HG02610 (cell line): ENCODE measurements around the gene CMTM1.
A peak's percentile ranks its signal among the peaks of the same experiment; 100 is the strongest.
"Not testable (repeated sequence)": the region's sequence is repeated elsewhere in the genome, so short reads cannot be mapped to it uniquely, and the experiment has no call there.

Experiments used
- ATAC-seq: cut with Tn5 transposase; IDR thresholded peaks from one replicate; pipeline ENCODE4 v1.9.1; 2021; ENCODE audit warnings: mild to moderate bottlenecking, moderate library complexity; ENCODE audit not compliant: unreplicated experiment

The CMTM1 gene

DNA sequence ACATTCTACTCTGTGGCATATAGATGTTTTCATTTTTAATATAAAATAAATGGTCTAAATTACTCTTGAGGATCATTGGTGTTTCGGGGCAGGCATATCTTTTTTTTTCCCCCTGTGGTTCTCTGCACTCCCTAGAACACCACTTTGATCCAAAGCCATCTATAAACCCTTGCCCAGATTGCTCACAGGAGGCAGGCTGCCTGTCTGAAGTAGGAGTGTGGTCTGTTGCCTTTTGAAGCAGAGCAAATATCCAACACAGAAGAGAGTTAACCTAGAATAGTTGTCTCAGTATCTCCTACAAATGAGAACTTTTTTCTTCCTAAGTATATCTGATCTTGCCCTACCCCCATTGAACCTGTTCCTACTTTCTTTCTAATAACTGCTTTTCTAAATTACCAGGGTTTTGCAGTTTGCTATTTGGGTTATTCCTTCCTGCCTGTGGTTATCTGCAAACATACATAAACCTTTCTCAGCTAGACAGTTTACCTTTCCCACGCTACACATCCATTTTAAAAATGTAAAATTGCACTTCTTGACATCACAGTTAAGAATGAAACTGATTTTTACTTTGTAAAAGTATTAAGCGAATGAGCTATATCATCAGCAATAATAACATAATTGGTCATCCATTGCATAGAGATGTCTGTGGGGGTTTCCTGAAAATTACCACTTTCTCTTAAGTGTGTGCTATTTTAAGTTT is 4.7 kb upstream of the CMTM1 start:
- no peak for ATAC-seq

DNA sequence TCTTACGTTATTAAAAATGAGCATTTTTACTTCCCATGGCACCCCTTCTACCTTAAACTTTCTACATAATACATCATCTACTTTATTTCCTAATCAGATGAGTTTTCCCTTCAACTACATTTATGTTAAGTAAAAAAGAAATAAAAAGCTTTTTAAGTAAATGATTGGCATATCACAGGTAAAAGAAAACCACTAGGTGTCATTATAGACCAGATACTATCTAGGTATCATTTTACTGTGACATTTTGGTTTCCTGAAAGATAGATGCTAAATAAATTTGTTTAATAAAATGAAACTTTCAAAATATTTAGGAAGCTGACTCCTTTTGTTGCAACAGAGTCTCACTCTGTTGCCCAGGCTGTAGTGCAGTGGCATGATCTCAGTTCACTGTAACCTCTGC is 3.8 kb upstream of the CMTM1 start:
- ATAC-seq: no peak

DNA sequence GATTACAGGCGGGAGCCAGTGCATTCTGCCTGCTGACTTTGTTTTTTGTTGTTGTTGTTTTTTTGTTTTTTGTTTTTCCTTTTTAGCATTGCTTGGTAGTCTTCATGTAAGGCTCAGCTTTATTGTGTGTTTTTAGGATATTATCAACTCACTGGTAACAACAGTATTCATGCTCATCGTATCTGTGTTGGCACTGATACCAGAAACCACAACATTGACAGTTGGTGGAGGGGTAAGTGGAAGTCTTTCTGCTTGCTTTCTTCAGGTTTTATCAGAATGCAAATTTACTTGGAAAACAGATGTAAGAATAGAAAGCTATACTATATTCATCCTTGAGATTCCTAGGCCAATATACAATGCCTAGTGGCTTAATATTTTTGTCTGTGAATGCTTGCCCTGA is 3.3 kb upstream of the CMTM1 start:
- ATAC-seq: no peak

DNA sequence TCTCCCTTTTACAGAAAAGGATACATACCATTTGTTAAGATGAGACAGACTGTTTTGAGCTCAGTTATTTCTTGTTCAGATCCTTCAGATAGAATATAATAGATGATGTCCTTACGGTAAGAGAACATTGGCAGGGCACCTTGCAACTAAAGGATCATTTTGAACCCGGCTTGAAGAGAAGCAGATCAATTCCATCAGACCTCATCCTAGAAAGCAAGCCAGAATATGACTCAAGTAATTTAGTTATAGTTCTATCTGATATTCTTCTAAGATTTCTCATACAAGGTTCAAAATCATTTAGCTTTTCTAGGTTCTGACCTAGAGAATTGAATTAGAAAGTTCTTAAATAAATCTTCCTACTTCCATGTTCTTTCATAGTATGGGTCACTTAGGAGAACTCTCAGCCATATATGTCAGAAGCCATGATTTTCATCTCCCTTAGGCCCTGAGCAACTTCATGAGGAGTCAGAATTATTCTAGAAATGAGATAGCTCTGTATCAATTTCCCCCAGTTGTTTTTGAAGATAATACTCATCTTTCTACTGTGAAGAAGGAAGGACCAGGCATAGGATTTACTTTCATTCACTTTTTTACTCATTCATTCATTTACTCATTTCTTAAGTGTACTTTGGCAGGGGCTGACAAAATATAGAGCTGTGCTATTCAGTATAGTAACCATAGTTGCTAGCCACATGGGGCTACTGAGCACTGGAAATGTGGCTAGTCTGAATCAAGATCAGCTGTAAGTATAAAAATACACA is 2.5 kb upstream of the CMTM1 start:
- ATAC-seq: peak; percentile 48

DNA sequence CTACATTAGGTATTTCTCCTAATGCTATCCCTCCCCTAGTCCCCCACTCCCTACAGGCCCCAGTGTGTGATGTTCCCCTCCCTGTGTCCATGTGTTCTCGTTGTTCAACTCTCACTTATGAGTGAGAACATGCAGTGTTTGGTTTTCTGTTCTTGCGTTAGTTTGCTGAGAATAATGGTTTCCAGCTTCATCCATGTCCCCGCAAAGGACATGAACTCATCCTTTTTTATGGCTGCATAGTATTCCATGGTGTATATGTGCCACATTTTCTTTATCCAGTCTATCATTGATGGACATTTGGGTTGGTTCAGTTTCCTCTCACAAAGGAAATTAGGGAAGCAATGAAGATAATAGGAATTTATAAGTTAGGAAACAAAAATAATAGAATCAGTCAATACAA is 1.0 kb downstream of the CMTM1 start:
- not testable (repeated sequence) for ATAC-seq

DNA sequence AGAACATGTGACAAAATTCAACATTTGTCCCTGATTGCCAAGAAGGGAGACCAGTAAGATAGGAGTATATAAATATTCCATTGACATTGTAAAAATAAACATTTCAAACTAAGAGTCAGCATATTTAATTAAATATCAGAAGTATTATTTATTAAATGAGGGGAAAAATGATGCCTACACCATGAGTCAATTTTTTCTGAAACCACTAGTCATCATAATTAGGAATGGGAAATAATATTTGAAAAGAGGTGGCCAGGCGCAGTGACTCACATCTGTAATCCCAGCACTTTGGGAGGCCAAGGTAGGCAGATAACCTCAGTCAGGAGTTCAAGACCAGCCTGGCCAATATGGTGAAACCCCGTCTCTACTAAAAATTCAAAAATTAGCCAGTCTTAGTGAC is 2.1 kb downstream of the CMTM1 start:
- no peak for ATAC-seq

DNA sequence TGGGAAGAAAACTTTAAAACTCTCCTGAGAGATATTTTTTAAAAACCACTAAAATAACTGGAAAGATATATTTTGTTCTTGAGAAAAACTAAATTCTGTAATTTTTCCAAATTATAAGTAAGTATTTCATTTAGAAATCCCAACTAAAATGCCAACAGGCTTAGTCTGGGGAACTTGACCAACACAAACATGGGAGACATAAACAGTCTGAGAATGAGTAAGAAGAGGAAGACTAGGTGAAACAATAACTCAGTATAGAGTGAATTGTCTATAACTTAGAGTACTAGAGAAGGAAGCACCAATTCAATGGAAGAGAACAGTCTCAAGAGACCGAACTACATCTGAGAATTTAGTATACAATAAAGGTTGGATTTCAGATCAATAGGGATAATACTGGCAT is 2.9 kb downstream of the CMTM1 start:
- ATAC-seq: no peak

DNA sequence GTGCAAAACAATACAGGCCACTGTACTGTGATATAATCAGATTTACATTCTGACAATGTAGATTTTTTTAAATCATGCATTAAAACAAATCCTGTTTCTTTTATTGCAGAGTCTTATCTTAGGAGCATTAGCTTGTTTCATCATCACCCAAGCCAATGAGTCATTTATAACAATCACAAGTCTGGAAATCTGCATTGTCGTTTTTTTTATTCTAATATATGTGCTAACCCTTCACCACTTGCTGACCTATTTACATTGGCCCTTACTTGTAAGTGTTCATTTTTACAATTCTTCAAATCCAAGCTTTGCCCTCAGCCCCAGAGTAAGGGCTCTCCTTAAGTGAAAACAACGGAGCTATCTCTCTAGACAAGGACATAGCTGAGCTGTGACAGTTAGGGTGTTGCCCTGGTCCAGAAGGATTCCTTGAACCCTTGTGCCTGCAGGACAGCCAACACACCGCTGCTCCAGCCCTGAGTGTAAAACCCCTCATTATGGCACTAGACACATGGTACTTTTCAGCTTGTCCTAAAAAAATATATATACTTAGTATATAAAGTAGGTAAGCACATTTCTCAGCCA is 3.7 kb downstream of the CMTM1 start:
- ATAC-seq: no peak

DNA sequence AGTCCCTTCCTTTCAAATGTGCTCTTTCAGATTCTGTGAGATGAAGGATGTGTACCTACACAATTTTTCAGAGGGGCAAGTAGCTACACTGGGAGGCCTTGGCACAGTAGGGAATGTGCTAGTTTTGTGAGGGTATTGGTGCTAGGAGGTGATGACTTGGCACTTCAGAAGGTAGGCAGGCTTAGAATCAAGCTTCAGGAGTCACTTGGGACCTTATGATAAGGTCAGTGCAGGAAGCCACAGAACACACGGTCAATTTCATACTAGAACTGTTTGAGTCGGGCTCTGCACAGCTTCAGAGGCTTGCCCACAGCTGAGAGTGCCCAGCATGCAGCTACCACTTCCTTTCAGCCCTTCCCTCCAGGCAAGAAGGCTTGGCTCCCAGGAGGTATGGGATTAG is 6.1 kb downstream of the CMTM1 start:
- no peak for ATAC-seq

DNA sequence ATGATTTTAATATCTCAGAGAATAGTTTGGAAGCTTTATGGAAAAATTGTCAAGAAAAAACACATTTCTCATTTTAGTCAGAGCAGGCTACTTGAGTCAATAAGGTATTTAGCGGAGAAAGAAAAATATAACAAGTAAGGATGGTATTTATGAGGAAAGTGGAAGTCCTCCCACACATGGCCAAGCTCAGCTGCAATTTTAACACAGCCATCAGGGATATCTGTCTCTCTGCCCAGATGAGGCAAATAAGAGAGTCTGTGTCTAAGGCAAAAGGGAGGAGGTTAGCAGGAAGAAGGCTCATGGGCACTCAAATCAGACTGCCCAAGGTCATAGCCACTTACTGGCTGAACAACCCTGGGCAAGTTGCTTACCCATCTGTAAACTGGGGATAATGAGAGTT is 7.8 kb downstream of the CMTM1 start:
- no peak for ATAC-seq

DNA sequence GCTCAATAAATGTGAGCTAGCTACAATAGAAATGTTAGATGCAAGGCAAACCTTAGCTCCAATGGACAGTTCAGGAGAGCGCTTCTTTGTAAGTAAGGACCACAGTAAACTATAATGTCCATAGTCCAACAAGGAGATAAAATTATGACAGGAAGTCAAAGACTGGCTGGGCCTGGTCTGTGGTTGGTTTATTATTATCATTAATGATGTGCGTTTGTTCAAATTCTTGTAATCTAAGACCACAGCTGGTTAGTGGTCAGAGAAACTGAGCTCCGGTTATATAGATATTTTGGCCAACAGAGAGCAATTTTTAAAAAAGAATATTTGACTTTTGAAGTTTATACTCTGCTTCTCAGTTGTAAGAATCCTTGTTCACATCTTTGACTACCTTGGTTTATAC is 8.3 kb downstream of the CMTM1 start:
- no peak for ATAC-seq

DNA sequence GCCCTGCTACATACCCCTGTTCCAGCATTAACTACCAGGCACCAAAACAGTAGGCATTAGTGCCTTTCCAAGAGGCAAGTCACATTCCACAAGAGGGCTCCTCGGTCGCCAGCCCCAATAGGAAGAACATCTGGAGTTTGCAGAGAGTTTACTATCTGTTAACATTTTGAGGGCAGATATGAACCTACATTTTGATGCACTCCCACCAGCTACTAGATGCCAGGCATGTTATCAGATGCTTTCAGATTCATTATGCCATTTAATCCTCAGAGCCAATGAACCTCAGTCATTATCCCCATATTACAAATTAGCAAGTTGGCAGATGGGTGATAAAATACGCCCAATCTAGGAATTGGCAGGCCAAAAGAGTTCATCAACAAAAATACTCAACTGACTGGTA is 8.8 kb downstream of the CMTM1 start:
- no peak for ATAC-seq

DNA sequence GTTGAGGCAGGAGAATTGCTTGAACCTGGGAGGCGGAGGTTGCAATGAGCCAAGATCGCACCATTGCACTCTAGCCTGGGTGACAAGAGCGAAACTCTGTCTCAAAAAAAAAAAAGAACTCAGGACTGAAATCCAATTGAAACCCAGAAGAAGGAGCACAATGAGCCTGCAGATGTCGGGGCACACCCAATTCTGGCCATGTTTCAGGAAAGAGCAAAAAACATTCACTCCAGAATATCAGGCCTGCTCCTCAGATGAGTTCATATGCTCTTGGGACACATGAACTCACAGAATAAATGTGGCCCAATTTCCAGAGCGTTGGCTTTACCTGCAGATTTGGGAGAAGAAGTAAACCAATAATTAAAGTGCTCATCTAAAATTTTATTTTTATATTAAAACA is 10.1 kb downstream of the CMTM1 start:
- no peak for ATAC-seq

DNA sequence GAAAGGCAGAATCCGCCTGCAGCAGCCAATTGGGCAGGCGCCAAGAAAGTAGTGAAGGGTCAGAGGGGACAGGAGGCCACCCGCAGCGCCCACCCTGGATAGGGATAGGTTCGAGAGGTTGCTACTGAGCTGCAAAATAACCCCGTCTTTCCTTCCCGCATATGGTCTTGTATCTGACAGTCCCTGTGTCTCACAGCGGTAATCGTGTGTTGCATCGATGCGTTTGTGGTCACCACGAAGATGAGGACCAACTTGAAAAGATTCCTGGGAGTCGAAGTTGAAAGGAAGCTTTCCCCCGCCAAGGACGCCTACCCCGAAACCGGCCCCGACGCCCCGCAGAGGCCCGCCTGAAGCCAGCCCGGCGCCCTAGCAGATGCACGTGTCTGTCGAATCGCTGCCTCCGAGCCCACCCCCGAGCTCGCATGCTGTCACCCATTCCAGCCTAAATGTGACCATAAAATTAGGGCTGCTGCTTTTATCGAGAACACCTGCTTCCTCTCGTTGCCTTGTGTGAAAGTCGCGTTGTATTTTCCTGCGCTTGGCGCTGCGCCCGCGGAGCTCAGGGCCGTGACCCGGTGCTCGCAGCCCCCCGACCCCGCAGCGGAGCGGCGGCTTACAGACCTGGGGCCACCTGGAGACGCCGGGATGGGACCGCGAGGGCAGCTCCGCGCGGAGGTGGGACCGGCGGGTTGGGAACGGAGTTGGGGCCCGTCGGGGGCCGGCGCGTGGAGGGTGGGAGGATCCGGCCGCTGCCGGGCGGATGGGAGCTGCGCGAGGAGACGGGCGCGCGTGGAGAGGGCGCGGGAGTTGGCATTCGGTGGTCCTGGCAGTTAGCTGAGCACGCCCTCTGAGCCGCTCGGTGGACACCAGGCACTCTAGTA is 12.7 kb downstream of the CMTM1 start, which contains the start of gene CMTM2:
Gene CMTM2 (plus strand): TSS at position 813 of the 881 bp plus-strand sequence. CDS start 145 bp downstream, outside the sequence.
- ATAC-seq: no peak

DNA sequence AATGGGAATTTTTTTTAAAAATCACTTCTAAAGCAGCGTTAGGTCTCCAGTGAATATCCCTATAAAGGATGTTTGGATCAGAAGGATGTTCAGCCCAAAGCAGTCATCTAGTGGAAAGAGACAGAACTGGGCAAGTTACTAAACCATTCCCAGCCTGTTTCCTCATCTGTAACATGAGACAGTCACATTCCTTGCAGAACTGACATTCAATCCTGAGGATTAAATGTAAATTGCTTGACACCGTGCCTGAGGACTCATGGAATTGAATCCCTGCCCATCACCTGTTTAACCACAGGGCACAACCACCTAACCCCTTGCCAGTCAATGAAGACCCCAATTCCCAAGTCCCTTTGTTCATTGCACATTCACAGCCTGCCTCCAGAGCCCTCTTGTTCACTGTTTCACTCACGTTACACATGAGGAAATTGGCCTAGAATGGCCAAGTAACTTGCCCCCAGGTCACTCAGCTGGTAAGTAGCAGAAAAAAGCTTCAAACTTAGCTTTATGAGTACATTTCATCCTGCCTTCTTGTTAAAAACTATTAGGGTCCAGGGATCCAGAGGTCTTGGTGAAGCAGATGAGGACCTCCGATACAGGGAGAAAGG is 14.5 kb downstream of the CMTM1 start:
- no peak for ATAC-seq

DNA sequence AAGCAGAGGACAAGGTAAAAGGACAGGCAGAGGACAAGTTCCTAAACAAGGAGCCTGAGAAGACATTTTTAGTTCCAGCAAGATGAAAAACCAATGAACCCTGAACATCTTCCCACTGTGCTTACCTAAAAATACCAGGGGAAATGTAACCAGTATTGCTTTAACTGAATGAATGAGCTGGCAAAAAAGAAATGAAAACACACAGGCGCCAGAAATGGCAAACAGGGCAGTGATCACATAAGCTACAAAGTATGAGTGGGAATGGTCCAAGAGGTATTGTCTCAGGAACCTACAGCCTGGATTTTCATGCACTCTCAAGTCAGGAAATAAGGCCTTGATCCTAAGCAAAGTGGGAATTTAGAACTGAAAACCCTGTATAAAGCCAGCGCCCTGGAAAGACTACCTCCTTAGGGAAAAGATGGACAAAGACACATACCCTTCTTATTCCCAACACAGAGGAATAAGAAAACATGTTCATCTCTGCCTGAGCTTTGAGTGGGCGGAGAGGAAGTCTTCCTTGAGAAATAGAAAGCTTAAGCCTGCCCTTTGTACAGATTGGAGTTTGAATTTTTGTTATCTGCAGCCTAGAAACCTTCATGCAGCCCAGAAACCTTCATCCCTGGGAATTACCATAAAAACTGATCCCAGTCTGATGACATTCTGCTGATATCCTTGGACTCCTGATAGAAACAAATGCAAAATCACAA is 15.2 kb downstream of the CMTM1 start:
- ATAC-seq: no peak

DNA sequence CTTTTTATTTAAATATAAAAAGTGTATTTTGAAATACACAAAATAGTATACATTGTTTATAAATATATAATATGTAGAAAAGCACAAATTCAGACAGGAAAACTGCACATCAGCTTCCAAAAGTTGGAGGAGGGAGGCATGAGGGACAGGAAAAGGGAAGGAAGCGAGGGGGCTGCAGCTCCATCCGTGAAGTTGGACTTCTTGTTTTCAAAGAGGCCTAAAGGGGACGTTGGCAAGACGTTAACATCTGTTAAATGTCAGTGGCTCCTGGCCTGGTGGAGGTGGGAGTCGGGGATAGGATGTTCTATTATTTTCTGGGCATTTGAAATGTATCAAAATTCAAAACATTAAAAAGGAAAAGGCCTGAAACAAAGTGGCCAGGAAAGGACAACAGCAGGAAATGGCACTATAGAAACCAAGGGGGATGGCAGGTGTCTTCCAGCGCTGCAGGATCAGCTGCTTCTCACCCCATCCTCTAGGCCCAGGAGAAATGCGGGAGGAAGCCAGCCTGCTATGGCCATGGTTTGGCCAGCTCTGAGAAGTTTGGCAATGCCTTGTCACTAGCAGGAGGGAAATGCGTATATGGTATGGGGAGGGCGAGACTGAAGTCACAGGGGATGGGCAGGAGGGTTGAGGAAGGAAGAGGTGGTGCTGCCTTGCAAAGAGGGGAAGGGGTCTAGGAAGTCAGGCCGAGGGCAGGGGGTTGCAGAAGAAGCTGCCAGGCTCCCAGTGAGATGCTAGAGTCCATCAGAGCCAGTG is 19.4 kb downstream of the CMTM1 start:
- no peak for ATAC-seq

DNA sequence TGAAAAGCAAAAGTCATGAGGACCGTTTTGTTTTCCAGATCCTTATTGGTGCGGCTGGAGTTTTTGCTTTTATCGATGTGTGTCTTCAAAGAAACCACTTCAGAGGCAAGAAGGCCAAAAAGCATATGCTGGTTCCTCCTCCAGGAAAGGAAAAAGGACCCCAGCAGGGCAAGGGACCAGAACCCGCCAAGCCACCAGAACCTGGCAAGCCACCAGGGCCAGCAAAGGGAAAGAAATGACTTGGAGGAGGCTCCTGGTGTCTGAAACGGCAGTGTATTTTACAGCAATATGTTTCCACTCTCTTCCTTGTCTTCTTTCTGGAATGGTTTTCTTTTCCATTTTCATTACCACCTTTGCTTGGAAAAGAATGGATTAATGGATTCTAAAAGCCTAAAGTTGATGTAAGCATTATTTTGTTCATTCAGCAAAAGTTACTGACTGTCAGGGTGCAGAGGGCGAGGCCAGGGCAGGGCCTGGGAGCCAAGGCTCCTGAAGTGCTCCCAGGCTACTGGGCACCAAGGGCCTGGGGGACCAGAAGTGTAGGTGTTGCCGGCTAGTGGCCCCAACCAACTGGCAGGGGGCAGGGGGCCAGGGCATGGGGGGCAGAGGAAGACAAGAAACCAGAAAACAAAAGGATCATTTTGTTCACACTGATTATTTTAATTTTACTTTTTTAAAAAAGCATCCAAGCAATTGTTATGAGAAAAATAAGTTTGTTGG is 21.8 kb downstream of the CMTM1 start:
- no peak for ATAC-seq
